Globus pallidus (tissue), 1 donor: ENCODE data around the gene OBSCN.

Experiments used
- DNase-seq: peaks from one replicate; pipeline ENCODE4 v3.0.0-alpha.2; 2015; ENCODE audit warnings: low spot score

The OBSCN gene

DNA sequence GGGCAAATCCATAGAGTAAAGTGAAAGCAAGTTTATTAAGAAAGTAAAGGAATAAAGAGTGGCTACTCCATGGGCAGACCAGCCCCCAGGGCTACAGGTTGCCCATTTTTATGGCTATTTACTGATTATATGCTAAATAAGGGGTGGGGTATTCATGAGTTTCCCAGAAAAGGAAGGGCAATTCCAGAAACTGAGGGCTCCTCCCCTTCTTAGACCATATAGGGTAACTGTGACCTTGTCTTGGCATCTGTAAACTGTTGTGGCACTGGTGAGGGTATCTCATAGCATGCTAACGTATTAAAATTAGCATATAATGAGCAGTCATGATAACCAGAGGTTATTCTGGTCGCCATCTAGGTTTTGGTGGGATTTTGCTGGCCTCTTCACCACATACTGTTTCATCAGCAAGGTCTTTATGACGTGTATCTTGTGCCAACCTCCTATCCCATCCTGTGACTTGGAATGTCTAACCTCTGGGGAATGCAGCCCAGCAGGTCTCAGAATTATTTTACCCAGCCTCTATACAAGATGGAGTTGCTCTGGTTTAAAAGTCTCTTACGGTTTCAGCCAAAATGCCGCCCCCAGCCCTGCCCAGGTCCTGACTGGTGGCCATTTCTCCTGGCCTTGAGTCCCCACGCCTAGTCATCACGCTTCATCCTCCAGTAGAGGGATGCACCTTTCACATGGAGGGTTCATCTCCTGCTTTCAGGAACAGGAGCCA, 209.8 kb downstream of the OBSCN start:
- DNase-seq, result no peak

DNA sequence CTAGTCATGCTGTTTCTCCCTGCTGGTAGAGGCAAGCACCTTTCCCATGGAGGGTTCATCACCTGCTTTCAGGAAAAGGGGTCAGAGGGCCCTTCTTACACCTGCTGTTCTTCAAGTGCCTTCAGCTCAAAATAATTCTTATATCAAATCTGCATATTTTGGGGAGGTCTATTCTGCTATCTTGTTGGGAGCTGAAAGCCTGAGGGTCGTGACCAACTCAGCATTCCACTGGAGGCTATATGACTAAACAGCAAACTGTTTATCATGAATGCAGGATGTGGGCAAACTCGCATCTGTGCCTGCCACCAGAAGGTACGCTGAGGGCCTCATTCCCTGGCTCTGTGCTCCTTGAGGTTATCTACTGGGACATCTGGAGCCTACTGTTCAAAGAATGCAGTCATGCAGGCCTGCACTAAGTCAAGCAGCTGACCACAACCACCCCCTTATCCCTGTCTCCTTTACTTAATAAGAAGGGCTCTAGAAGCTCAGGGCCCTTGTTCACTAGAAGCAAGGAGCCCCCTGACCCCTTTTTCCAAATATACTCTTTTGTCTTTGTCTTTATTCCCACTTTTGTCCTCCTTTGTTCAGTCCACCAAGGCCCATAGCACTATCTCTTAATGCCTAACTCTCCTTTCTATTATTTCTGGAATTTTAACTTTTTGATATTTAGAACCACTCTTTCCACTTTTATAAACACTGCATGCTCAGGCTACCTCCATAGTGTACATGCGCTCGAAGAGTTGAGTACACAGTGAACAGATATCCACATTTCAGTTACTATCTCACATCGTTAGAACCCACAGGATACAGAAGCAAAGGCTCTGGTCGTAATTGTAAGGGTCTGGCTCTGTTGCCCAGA, 213.4 kb downstream of the OBSCN start:
- DNase-seq, result no peak

DNA sequence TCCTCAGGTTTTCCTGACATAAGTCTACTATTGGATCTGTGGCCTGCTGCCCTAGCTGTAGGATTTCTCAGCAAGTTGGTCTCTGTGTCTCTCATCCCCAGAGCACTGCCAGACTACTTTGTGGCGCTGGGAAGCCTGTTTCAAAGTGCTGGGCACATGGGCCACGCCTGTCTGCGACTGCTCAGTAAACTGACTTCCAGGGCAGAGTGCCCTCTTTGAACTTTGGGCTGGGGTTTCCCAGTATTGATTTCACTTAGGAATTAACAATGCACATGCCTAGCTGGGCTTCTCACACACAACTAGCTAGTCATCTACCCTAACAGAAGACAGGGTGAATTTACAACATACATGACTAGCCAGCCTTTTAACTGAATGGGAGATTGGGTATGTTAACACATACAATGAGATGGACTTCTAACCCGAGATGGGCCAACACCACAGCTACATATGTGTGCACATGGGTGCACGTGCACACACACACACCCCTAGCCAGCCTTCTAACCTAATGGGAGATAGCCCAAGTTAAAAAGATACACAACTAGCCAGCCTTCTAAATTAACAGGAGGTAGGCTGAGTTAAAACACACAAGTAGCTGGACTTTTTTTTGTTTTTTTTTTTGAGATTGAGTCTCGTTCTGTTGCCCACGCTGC, 215.7 kb downstream of the OBSCN start:
- DNase-seq, result no peak

DNA sequence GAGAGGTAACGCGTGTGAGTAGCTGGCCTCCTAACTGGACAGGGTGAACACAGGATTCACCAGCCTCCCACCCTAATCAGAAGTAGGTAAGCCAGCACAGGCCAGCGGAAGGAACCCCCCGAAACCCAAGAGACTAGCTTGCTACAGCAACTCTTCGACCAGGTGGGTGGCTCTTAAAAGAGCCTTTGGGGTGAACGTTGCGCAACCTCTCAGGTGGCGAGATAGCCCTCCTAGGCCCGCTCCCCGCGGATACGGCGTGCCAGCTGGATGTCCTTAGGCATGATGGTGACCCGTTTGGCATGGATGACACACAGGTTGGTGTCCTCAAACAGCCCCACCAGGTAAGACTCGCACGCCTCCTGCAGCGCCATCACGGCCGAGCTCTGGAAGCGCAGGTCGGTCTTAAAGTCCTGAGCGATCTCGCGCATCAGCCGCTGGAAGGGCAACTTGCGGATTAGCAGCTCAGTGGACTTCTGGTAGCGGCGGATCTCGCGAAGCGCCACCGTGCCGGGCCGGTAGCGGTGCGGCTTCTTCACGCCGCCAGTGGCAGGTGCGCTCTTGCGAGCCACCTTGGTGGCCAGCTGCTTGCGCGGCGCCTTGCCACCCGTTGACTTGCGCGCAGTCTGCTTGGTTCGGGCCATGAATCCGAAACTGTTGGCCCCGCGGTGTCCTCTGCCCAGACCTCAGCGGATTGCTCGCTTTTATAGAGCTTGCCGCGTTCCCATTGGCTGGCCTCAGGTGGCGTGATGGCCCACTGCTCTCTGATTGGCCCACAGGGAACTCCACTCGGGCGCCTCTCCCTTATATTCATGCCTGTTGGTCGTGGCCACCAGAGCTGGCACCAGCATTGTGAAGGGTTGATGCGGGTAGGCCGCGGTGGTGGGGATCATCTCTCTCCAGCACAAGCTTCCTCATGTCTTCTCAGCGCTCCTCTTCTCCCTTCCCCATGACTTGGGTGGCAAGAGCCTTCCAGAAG, 217.1 kb downstream of the OBSCN start:
- no peak for DNase-seq

DNA sequence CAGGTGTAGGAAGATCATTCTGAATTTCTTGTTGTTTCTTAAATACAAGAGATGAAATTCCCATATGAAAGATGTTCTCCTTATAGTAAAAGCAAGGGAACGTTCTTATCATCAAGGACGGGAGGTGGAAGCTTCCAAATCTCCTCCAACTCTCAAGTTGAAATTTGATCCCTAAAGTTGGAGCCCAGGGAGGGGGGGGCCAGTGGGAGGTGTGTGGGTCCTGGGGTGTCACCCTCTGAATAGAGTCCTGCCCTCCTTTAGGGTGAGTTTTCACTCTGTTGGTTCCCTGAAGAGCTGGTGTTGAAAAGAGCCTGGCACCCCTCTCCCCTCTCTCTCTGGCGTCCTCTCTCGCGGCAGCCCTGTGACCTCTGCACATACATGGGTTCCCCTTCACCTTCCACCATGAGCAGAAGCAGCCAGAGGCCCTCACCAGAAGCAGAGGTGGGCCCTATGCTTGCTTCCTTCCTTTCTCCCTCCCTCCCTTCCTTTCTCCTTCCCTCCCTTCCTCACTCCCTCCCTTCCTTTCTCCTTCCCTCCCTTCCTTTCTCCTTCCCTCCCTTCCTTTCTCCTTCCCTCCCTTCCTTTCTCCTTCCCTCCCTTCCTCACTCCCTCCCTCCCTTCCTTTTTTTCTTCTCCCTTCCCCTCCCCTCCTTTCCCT, 218.8 kb downstream of the OBSCN start:
- no peak for DNase-seq

DNA sequence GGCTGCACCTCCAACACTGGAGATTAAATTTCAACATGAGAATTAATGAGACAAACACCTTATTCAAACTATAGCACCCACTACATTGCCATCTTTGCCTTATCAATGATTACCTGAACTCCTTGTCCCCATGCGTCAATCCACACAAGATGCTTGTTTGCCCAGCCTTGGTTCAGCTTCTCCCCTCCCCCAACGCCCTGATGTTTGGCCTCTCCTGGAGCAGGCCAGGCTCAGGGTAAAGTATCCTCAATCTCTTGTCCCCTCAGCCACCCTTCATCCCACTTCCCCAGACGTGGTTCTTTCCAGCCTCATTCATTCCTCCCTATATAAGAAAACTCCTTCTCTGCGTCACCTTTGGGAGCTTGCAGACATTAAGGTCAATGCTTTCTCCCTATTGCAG, 220.6 kb downstream of the OBSCN start:
- no peak for DNase-seq
